Fibroblast of lung (primary cell): ENCODE results near the gene AZIN2.

Experiments
- CTCF ChIP-seq, 2 donors: IDR thresholded peaks in 1 of 2; conservative IDR thresholded peaks in 1 of 2; 1 replicate in 1 of 2; 2 replicates in 1 of 2; pipeline ENCODE4 v1.5.1; 2011 to 2012; ENCODE audit warnings: low read length in 2 of 2, control low read depth in 1 of 2, inconsistent platforms in 1 of 2, low read depth in 1 of 2, mild to moderate bottlenecking in 1 of 2
- EZH2 ChIP-seq: IDR thresholded peaks from 2 replicates; pipeline ENCODE4 v1.5.1; 2012; ENCODE audit warnings: low read length, control low read depth, mild to moderate bottlenecking; ENCODE audit errors: missing control alignments

- TF ChIP-seq CTCF (conservative IDR thresholded peaks at IDR 0.05 in 1 of 2, IDR thresholded peaks at IDR 0.05 in 1 of 2; ENCODE audit: low read depth in 1 of 2, low read length in 2 of 2) (no peak), EZH2 (no peak)
Observed at GRCh38 chr1:33119532-33120217, 38.7 kb downstream of the AZIN2 start.
